IPS DF 4.7 (cell line): ENCODE data around the gene LITAFD.
"Not testable (repeated sequence)": the region's sequence is repeated elsewhere in the genome, so short reads cannot be mapped to it uniquely, and the experiment has no call there.

Experiments used
- DNase-seq: peaks from one replicate; pipeline ENCODE4 v3.0.0-alpha.2; 2013; ENCODE audit warnings: low spot score; ENCODE audit errors: extremely low read depth

The LITAFD gene

GRCh38 chr16:8893976-8894690 lies 12.0 kb downstream of the LITAFD start:
- no peak for DNase-seq

GRCh38 chr16:8894736-8895334 lies 12.7 kb downstream of the LITAFD start:
- no peak for DNase-seq

- DNase-seq = no peak
These were observed 16.6 kb downstream of the LITAFD start for GRCh38 chr16:8898660-8899318.

- no peak for DNase-seq
These were observed 17.7 kb downstream of the LITAFD start for GRCh38 chr16:8899709-8900317.

- no peak for DNase-seq
These were observed 18.2 kb downstream of the LITAFD start for GRCh38 chr16:8900343-8900742.

- DNase-seq = no peak
These were observed 19.2 kb downstream of the LITAFD start for GRCh38 chr16:8901320-8901861.

- no peak for DNase-seq
These were observed 20.9 kb downstream of the LITAFD start for GRCh38 chr16:8903004-8903403.

GRCh38 chr16:8904018-8904430 lies 21.9 kb downstream of the LITAFD start:
- no peak for DNase-seq

GRCh38 chr16:8905168-8905762 lies 23.1 kb downstream of the LITAFD start:
- DNase-seq = no peak

GRCh38 chr16:8905795-8906591 lies 23.8 kb downstream of the LITAFD start:
- no peak for DNase-seq

- no peak for DNase-seq
These were observed 24.9 kb downstream of the LITAFD start for GRCh38 chr16:8907096-8907495.

GRCh38 chr16:8908810-8909468 lies 26.8 kb downstream of the LITAFD start:
- DNase-seq = no peak

- DNase-seq = no peak
These were observed 28.7 kb downstream of the LITAFD start for GRCh38 chr16:8910811-8911210.

- no peak for DNase-seq
These were observed 30.6 kb downstream of the LITAFD start for GRCh38 chr16:8912793-8913192.

- no peak for DNase-seq
These were observed 31.9 kb downstream of the LITAFD start for GRCh38 chr16:8914098-8914497.

GRCh38 chr16:8915722-8916301 lies 33.7 kb downstream of the LITAFD start:
- DNase-seq = no peak

GRCh38 chr16:8916541-8917225 lies 34.5 kb downstream of the LITAFD start:
- no peak for DNase-seq

- not testable (repeated sequence) for DNase-seq
These were observed 35.2 kb downstream of the LITAFD start for GRCh38 chr16:8917336-8917735.
